GM18951 (cell line): ENCODE measurements around the gene TMC2.
"Not testable (repeated sequence)": the region's sequence is repeated elsewhere in the genome, so short reads cannot be mapped to it uniquely, and the experiment has no call there.

Experiments
- POLR2A ChIP-seq: IDR thresholded peaks from 4 replicates; pipeline ENCODE4 v1.6.1; 2011; ENCODE audit warnings: mild to moderate bottlenecking; ENCODE audit not compliant: insufficient read length, insufficient read depth; ENCODE audit errors: extremely low read depth
- in situ Hi-C: fragments of 300-500 bp; cut with MboI; formaldehyde crosslinking; loops from one replicate; pipeline ENCODE4 v1.12.0; 2022; ENCODE audit warnings: low sequenced_read_pairs, mixed read lengths, inconsistent platforms; ENCODE audit not compliant: unreplicated experiment

The TMC2 gene, protein sequence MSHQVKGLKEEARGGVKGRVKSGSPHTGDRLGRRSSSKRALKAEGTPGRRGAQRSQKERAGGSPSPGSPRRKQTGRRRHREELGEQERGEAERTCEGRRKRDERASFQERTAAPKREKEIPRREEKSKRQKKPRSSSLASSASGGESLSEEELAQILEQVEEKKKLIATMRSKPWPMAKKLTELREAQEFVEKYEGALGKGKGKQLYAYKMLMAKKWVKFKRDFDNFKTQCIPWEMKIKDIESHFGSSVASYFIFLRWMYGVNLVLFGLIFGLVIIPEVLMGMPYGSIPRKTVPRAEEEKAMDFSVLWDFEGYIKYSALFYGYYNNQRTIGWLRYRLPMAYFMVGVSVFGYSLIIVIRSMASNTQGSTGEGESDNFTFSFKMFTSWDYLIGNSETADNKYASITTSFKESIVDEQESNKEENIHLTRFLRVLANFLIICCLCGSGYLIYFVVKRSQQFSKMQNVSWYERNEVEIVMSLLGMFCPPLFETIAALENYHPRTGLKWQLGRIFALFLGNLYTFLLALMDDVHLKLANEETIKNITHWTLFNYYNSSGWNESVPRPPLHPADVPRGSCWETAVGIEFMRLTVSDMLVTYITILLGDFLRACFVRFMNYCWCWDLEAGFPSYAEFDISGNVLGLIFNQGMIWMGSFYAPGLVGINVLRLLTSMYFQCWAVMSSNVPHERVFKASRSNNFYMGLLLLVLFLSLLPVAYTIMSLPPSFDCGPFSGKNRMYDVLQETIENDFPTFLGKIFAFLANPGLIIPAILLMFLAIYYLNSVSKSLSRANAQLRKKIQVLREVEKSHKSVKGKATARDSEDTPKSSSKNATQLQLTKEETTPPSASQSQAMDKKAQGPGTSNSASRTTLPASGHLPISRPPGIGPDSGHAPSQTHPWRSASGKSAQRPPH

DNA sequence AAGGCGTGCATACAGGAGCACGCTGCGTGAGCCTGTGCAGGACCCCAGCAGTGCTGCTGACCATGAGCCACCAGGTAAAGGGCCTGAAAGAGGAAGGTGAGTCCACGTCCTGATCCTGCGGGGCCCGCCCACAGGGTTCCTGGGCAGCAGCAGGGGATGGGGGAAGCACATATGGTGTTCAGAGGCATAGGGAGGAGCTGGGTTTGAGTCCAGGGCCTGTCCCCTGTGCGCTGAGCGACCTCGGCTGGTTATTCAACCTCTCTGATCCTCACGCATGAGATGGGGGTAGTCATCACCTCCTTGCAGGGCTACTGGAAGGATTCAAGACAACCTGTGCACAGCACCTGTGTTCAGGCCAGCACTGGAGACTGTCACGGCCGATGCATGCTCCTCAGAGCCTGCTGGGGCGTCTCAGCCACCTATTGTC lies at the start of gene TMC2:
TMC2 (plus strand) TSS at position 14 of the 427 bp plus-strand sequence; CDS start at position 63, 49 bp downstream.
- TF ChIP-seq POLR2A: no peak
- in situ Hi-C loops: no loop called here

DNA sequence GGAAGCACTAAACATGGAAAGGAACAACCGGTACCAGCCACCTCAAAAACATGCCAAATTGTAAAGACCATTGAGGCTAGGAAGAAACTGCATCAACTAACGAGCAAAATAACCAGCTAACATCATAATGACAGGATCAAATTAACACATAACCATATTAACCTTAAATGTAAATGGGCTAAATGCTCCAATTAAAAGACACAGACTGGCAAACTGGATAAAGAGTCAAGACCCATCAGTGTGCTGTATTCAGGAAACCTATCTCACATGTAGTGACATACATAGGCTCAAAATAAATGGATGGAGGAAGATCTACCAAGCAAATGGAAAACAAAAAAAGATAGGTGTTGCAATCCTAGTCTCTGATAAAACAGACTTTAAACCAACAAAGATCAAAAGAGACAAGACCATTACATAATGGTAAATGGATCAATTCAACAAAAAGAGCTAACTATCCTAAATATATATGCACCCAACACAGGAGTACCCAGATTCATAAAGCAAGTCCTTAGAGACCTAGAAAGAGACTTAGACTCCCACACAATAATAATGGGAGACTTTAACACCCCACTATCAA lies 33.5 kb upstream of the TMC2 start:
- in situ Hi-C loops: not testable (repeated sequence)

DNA sequence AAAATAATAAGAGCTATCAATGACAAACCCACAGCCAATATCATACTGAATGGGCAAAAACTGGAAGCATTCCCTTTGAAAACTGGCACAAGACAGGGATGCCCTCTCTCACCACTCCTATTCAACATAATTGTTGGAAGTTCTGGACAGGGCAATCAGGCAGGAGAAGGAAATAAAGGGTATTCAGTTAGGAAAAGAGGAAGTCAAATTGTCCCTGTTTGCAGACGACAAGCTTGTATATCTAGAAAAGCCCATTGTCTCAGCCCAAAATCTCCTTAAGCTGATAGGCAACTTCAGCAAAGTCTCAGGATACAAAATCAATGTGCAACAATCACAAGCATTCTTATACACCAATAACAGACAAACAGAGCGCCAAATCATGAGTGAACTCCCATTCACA lies 31.6 kb upstream of the TMC2 start:
- in situ Hi-C loops: not testable (repeated sequence)

DNA sequence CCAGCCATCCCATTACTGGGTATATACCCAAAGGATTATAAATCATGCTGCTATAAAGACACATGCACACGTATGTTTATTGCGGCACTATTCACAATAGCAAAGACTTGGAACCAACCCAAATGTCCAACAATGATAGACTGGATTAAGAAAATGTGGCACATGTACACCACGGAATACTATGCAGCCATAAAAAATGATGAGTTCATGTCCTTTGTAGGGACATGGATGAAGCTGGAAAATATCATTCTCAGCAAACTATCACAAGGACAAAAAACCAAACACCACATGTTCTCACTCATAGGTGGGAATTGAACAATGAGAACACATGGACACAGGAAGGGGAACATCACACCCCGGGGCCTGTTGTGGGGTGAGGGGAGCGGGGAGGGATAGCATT lies 29.9 kb upstream of the TMC2 start:
- in situ Hi-C loops: not testable (repeated sequence)

DNA sequence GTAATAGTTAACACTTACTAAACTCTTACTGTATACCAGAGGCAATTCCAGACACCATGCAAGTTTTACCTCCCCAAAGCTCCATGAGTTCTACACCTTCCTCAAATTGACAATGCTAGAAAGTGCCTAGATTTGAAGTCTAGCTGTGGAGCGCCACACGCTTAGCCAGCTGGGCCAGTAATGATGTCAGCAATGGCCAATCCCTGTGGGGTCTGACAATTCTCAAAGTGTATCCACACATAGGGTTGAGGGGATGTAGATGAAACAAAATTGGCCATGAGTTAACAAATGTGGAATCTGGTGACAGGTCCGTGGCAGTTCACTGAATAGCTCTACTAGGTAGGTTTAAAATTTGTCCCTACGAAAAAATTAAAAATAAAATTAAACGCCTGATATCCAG lies 28.9 kb upstream of the TMC2 start:
- in situ Hi-C loops: no loop called here
- no peak for TF ChIP-seq POLR2A

DNA sequence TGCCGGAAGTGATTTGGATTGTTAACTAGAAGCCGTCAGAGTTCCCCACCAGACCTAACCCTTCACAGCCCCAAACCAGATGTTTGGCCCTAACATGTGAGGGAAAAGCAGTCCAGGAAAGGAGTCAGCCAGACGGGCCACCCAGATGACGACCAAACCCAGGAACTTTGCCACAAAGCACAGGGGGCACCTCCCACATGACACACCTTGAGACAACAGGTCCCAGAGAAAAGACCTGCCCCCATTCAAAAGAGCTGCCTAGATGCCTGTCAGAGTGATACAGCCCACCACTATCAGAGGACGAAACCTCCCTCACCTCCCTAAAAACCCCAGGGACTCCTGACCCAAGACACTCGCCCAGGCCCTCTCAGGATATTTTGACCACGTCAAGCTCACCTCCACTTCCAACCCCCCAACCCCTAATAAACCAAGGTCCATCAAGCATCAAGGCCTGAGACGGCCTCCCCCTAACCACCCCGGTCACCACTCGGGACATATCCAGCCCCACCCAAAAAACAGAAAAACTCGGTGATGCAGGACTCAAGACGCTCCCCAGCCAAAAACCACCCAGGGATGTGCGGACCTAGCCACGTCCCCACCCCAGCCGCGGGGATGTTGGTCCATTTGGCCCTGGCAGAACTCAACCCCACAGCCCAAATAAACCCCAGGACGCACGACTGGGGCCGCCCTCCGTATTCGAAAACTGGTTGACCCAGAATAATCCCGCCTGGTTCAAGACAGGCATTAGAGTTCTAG lies 28.3 kb upstream of the TMC2 start:
- TF ChIP-seq POLR2A: no peak
- in situ Hi-C loops: no loop called here

DNA sequence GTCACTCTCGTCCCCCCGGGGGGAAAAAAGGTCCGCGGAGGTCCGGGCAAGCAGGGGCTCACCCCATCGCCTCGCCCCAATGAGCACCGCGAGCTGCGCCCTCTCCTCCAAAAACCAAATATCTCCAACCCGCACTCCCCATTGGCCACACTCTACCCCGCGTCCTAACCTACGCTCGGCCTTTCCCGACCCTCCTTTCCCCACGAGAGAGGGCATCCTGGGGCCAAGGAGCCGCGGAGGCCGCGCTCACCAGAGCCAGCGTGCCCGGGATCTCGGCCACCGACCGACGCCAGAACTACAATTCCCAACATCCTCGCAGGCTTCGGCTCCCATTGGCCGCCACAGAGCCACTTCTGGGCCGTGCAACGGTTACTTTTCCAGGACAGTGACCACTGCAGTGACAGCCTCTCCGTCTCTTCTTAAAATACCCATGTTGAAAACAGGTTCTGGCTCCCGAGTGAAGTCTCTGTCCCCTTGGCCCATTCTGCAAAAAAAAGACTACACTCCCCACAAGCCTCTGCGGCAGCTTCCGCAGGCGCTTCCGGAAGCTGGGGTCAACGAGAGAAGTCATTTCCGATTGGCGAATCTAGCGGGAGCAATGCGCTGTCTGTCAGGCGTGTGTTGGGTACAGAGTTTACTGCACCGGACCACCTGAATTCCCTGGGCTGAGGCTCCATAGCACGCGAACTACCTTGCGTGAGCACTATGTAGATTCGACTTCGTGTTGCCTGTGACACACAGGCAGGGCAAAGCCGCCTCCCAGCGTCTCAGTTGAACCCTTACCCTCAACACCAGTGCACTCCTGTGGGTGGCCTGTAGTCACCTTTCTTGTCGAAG lies 27.5 kb upstream of the TMC2 start, which contains the start of gene ZNF343:
ZNF343 (minus strand) TSS at position 285 of the 837 bp plus-strand sequence. CDS start 15,020 bp downstream, outside the sequence.
- in situ Hi-C loops: no loop called here

DNA sequence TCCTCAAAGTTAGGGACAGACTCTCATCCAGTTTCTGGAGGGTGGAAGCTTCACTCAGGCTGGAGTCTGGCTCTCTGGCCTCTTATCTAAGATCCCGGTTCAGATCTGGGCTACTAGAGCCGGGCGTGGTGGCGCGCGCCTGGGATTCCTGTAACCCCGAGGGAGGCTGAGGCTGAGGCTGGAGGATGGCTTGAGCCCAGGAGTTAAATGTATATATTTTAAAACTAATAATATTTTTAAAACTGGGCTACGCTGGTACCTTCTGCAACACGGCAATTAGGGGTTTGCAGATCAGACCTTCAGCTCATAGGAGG lies 26.9 kb upstream of the TMC2 start:
- in situ Hi-C loops: no loop called here
- no peak for TF ChIP-seq POLR2A

More for the DNA sequence above, 27.5 kb upstream of the TMC2 start, which contains the start of gene ZNF343:
- TF ChIP-seq POLR2A: peak; percentile 78

DNA sequence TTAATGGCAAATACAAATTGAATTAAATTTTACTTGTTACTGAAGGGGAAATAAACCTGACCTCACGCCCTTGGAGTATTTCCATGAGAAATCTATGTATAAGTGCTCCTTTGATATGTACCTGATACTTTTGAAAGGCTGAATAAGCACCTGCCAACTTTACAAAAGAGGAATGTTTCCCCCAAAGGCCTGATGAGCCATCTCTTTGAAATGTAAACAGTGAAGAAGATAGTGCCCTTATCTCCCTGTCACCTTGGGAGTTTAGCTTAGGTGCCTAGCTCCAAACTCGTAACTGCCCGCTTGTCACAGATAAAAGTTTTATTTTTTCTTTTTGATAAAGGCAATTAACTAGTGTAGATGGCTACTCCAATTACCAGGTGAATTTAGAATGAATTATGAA lies 26.6 kb upstream of the TMC2 start:
- TF ChIP-seq POLR2A: no peak
- in situ Hi-C loops: no loop called here

DNA sequence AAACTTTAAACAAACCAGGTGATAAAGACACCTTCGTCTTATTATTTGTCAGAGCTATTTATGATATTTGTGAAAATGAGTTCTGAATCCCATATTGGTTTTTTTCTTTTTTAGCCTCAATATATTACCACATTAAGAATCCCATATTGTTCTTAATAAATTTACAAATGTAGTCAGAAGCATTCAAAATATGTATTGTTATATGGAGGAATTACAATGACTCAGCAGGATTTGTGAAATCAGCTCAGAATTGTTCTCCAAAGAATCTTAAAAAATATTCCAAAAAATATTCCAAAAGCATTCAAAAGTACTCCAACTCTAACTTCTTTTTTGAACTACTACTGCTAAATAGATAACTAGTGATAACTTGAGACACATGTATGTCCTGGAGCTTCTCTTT lies 21.2 kb upstream of the TMC2 start:
- in situ Hi-C loops: no loop called here
- no peak for TF ChIP-seq POLR2A

DNA sequence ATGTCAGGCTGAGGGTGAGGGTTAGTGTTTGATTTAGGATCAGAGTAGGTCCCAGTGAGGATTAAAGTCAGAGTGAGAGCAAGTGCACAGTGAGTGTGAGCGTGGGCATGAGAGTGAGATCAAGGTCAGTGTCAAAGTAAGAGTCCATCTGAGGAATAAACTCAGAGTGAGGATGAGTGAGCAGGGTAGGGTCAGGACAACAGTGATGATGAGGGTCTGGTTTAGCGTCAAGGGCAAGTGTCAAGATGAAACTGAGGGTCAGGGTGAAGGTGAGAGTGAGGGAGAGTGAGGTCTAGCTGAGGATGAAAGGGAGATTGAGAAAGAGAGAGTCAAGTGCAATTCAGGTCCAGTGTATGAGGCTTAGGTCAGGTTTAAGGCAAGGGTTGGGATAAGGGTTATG lies 20.0 kb upstream of the TMC2 start:
- in situ Hi-C loops: no loop called here
- TF ChIP-seq POLR2A: no peak

DNA sequence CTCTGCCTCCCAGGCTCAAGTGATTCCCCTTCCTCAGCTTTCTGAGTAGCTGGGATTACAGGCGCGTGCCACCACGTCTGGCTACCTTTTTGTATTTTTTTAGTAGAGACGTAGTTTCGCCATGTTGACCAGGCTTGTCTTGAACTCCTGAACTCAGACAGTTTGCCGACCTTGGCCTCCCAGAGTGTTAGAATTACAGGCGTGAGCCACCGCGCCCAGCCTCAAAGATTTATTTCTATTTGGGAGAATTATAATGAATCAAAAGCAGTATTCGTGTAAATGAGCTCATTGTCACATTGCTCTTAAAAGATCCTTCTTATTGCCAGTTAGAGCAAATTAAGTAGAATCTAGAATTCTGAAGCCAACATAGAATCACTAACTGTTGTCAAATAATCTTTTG lies 18.3 kb upstream of the TMC2 start:
- no peak for TF ChIP-seq POLR2A
- in situ Hi-C loops: no loop called here
